Measurements from ENCODE around the gene ACOD1.
"Not testable (repeated sequence)": the region's sequence is repeated elsewhere in the genome, so short reads cannot be mapped to it uniquely, and the experiment has no call there.

ACOD1 gene

DNA sequence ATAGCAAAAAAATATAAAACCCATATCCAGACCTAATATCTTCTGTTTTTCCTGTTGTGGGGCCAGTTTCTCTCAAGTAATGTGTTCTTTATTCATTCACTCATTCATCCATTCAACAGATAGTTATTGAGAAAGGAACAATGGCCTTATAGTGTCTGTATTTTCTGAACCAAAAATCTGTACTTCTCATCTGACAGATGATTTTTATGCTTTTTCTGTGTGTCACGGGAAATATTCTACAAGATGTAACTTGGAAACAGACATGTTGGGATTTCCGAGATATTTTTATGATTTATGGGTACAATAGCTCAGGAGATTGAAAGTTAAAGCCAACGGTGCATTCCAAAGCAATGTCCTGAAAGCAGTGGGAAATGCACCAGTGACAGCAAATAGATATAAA is 5.7 kb downstream of the ACOD1 start:
- DNase-seq (ENCODE audit: low read depth in 2 of 2), result no peak

DNA sequence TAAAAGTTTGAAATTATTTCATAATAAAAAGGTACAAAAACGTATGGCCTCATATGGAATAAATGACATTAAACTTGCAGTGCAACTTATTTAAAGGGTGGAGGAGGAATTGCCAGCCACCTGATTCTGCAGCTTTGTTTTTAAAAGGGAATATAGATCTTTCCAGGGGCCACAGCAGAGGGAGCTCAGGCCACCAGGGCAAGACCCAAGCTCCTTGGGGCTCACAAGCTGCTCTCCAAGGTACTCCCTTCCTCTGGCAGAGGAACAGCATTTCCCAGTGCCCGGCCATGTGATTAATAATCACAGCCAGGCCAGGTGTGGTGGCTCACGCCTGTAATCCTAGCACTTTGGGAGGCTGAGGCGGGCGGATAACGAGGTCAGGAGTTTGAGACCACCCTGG is 6.2 kb downstream of the ACOD1 start:
- DNase-seq (ENCODE audit: low read depth in 2 of 2), result no peak

DNA sequence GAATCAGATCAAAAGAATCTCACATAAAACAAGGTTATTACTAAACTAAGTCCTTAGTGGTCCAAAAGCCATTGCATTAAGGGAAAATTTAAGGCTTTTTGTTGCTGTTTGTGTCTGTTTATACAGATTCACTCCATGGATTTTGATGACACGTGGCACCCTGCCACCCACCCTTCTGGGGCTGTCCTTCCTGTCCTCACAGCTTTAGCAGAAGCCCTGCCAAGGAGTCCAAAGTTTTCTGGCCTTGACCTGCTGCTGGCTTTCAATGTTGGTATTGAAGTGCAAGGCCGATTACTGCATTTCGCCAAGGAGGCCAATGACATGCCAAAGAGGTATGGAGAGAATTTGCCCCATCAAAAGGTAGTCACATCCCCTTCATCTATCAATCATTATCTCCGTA is 6.9 kb downstream of the ACOD1 start:
- DNase-seq (ENCODE audit: low read depth in 2 of 2), result no peak

DNA sequence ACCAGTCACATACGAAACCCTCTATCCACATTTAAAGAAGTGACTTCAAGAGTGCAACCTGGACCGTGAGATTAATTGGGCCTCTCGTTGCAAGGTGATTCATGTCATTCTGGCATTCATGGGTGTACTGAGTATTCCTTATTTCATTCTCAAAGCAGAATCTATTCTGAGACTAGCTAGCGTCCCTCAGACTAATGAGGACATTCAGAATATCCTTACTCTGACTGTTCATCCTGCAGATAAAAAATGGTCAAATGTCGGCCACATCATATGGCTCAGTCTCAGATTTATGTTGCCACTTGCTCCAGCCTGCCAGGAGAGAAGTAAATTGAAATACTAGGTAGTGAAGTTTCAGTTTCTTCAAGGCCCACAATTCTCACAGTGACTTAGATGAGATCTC is 7.3 kb downstream of the ACOD1 start:
- no peak for DNase-seq (ENCODE audit: low read depth in 2 of 2)

DNA sequence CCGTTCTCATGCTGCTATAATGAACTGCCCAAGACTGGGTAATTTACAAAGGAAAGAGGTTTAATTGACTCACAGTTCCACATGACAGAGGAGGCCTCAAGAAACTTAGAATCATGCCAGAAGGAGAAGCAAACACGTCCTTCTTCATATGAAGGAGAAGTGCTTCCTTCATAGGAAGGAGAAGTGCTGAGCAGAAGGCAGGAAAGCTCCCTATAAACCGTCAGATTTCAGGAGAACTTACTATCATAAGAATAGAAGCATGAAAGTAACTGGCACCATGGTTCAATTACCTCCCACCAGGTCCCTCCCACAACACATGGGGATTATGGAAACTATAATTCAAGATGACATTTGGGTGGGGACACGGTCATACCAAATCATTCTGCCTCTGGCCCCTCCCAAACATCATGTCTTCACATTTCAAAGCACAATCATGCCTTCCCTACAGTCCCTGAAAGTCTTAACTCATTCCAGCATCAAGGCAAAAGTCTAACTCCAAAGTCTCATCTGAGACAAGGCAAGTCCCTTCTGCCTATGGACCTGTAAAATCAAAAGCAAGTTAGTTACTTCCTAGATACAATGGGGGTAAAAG is 10.6 kb downstream of the ACOD1 start:
- no peak for DNase-seq (ENCODE audit: low read depth in 2 of 2)

DNA sequence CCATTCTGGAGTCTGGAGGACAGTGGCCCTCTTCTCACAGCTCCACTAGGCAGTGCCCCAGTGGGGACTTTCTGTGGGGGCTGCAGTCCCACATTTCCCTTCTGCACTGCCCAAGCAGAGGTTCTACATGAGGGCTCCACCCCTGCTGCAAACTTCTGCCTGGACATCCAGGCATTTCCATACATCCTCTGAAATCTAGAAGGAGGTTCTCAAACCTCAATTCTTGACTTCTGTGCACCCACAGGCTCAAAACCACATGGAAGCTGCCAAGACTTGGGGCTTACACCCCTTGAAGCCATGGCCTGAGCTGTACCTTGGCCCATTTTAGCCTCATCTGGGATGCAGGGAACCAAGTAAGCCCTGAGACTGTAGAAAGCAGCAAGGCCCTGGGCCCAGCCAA is 11.4 kb downstream of the ACOD1 start:
- DNase-seq (ENCODE audit: low read depth in 2 of 2), result not testable (repeated sequence)

DNA sequence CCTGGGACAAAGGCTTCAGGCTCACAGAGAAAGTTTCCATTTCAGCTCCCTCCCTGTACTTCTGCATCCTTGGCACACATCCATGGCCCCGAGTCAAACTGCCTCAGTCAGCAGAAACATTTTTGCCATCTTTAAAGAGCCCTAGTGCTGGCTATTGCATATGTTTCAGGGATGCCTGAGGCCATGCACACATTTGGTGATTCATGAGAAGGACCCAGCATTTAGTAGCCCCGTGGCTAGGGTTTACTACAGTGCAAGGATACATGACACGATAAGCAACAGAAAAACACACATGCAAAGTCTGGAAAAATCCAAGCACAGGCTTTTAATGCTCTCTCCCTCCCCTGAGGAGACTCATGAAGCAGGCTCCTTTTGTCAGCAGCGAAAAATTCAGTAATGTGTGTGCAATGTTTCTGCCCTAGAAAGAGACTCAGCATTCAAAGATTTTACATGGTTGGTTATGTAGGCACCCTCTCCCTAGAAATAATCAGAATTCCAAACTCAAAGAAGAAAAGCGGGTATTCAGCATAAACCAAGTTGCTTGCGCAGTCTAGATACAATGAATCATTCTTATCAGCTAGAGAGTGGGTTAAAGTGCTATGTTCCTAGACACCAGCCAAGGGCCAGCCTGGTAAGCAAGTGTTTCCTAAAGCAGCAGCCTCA is 17.6 kb downstream of the ACOD1 start:
- DNase-seq (ENCODE audit: low read depth in 2 of 2), result no peak

DNA sequence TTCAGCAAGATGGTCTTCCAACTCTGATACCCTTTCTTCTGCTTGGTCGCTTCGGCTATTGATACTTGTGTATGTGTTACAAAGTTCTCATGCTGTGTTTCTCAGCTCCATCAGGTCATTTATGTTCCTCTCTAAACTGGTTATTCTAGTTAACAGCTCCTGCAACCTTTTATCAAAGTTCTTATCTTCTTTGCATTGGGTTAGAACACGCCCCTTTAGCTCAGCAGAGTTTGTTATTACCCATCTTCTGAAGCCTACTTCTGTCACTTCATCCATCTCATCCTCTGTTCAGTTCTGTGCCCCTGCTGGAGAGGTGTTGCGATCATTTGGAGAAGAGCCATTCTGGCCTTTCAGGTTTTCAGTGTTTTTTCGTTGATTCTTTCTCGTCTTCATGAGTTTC is 18.7 kb downstream of the ACOD1 start:
- no peak for DNase-seq (ENCODE audit: low read depth in 2 of 2)

DNA sequence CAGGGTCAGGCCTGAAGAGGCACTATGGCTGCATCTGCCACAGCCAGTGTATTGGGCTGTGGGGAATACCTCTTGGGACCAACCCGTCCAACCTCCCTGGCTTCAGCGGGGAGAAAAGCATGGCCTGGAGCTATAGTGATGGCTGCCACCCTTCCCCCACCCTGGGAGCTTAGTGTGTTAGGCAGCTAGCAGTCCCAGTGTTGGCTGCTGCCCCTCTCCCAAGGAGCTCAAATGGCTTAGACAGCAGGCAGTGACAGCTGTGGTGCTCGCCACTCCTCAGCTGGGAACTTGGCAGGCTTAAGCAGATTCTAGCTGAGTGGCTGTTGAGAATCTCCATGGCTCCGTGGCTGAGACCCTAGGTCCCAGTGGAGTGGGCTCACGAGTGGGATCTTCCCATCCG is 19.7 kb downstream of the ACOD1 start:
- no peak for DNase-seq (ENCODE audit: low read depth in 2 of 2)

DNA sequence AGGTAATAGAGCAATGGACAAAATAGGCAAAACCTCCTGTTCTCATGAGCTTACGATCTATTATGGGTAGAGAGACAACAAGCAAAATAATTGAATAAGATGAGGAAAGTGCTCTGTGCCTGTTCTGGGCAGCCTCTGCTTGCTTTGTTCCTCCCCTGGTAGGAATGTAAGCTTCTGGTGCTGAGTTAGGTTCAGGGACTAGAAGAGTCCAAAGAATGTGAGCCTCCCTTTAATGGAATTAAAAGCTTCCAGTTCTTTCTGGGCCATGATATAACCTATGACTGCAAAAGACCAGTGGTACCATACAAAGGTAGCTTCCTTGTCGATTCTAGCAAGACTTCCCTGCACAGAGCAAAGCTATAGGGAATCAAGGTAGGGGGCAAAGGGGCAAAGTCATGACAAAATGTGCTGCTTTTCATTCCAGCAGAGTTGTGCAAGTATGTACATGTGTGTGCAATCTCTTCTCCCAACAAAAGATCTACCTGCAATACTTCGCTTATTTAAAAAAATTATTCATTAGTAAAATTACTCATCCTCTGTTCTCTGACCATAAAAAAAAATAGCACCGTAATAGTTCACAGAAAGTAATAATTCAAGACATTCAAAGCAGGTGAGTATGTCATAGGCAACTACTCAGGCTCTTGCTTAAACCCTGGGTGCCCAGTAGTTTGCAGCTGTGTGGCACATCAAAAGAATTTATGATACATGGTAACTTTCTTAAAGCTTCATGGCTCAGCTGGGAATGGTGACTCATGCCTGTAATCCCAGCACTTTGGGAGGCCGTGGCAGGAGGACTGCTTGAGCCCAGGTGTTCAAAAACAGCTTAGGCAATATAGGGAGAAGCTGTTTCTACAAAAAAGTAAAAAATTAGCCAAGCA is 21.4 kb downstream of the ACOD1 start:
- no peak for DNase-seq (ENCODE audit: low read depth in 2 of 2)

DNA sequence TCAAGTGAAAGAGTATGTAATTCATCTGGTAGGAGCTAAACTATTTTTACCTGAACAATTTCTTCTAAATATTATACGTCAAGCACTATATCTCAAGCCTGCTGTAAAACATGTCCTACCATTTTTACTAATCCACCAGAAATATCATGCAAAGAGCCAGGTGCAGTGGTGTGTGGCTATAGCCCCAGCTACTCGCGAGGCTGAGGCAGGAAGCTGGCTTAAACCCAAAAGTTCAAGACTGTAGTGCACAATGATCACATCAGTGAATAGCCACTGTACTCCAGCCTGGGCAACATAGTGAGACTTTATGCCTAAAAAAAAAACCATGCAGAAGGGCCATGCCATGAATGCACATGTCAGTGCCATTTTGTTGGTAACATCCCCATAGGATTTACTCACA is 22.9 kb downstream of the ACOD1 start:
- DNase-seq (ENCODE audit: low read depth in 2 of 2), result no peak

DNA sequence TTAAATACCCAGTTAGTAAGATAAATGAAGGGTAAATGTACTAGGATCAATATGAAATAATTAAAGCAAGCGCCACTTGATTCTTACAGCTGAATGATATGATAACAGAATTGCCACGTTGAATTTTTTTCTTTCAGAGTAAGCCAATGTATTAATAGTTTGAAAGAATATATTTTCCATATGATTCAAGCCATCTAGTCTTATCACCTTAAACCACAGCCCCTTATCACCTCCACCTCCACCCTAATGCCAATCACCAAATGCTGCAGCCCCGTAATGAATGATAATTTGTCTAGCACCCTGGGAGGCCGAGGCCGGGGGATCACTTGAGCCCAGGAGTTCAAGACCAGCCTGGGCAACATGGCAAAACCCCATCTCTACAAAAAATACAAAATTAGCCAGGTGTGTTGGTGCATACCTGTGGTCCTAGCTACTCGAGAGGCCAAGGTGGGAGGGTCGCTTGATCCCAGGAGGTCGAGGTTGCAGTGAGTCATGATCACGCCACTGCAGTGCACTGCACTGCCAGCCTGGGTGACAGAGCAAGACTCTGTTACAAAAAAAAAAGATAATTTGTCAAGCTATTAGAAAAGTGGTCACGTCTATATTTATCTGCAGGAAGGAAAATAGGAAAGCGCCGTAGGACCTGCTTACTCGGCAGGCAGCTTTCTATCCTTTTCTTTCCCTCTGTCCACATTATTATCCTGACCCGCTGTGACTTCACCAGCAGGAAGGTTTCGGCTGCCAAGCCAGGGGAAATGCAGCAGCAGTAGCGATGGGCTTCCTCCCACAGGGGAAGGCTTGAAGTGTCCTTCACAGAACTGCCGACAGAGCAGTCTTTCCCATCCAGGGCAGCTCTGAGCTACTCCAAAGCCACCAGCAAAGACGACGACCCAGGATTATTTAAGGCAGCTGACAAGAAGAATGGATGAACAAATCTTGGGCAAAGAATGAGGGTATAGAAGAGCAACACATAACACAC is 23.8 kb downstream of the ACOD1 start:
- no peak for DNase-seq (ENCODE audit: low read depth in 2 of 2)

DNA sequence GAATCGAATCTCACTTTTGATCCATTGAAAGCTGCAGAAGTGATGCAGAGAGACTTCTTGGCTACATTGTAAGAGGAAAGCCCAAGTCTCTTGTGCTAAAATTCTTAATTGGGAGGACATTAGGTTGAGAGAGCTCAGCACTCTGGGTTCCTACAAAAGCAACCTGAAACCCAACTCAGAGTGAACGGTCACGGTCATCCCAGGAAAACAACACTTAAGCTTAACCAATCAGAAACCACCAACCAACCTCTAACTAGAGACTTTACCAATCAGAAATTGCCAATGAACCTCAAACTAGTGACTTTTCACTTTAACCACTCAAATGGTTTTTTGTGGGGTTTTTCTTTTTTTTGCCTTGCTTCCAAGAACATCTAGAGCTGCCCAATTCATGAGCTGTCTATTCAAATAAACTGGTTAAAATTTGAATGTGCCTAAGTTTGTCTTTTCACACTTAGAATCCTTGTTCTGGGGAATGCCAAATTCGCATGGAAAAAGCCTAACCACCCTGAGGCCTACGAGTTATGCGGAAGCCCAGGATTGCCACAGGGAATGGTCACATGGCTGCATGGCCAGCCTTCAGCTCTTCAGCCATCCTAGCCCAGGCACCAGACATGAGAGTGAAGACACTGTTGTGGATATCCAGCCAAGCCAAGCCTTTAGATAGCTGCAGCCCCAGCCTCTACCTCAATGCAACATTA is 25.8 kb downstream of the ACOD1 start:
- no peak for DNase-seq (ENCODE audit: low read depth in 2 of 2)

DNA sequence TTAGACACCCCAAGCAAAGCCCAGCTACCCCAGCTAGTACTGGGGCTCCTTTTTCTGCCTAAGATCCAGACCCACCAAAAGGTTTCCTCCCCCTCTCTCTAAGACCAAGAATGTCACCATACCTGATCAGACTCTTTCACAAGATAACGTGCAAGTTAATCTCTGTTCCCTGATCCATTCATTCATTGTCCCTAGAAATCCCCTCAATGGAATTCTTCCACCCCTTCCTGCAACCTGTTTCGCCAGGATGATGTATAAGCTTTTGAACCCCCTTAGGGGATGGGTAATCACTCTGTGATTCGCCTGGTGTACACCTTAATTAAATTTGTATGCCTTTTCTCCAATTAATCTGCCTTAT is 26.3 kb downstream of the ACOD1 start:
- DNase-seq (ENCODE audit: low read depth in 2 of 2), result no peak

DNA sequence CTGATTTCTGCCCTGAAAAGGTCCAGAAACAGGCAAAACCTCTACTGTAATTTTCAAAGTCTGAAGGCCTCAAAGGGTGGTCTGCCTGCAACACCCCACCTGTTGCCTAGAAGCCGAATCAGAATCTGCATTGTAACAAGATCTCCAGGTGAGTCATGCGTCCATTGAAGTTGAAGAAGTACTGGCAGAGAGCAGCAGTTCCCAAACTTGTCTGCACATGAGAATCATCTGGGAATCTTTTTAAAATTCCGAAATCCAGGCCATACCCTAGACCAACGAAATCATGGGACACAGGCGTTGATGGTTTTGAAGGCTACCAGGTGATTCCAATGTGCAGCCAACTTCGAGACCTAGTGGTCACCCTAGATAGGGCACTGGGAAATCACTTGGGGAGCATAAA is 27.6 kb downstream of the ACOD1 start:
- no peak for DNase-seq (ENCODE audit: low read depth in 2 of 2)

DNA sequence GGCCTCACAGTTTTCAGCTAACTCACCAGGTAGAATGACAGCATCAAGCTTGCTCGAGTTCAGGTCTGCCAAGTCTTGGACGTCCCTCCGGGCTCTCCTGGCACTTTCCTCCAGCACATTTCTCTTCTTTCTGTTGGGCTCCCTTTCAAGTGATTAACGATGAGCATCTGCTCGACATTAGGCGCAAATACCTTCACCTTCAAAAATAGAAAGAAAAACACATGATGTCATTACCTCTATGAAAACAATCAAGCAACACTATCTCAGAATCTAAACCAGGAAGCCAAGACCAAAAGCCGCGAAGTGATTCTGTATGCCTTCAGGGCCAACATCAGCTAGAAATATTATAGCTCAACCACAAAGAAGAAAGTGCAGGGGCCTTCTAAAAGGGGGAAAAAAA is 28.2 kb downstream of the ACOD1 start:
- no peak for DNase-seq (ENCODE audit: low read depth in 2 of 2)

DNA sequence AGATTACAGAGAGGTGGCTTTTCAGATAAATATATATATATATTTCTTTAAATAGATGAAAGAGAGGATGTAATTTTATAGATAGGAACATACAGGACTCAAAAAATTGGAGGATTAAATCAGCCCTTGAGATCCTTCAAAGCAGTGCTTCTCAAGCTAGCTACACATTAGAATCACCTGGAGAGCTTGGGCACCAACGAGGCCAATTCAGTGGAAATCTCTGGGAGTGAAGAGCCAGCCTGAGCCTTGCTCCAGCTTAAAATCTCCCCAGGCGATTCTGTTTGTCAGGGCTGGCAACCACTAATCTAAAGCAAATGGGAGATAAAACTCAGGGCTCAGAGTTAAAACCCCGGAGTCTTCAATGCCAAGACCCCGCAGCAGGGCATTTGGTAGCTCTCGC is 28.6 kb downstream of the ACOD1 start:
- no peak for DNase-seq (ENCODE audit: low read depth in 2 of 2)

DNA sequence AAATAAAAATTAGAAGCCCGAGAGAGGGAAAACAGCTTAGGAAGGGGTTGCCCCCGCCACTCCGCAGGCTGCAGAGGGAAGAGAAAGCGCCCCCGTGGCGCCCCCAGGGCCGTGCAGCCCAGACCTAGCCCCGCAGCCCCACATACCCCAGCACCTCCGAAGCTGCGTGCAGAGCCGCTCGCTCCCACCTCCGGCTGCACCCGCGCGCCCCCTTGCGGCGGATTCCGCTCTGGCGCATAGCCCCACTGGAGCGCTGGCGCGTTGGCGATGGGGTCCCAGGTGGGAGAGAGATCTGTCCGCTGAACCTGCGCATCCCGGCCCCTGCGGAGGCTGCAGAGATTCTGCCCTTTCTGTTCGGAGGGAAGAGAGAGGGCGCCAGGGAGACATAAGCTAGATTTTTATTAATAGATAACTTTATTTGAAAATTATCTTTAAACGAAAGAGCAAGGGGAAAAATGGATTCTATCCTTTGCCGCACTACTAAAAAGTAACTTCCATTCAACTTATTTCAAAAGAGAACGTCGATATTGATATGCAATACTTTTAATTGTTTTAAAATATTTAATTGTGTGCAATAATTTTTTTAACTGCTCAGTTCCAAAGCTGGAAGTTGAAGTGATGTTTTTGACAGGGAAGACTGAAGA is 31.9 kb downstream of the ACOD1 start:
- peak; percentile 83 to 86 for DNase-seq (ENCODE audit: low read depth in 2 of 2)

DNA sequence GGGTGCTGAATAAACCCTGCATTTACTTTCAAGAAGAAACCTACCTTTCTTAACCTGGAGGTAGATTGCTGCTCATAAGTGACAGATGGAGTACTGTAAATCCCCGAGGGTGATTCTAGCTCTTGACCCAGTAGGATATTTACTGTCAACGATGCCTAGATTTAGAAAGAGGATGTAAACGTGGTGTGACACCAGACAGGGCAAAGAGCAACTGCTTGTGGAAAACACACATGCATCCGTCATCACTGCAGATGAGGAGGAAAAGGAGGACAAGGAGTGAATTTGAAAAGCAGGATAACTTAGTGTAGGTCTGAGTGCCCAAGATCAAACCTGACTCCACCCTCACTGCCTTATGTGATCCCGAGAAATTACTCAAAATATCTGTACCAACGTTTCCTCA is 33.8 kb downstream of the ACOD1 start:
- no peak for DNase-seq (ENCODE audit: low read depth in 2 of 2)

DNA sequence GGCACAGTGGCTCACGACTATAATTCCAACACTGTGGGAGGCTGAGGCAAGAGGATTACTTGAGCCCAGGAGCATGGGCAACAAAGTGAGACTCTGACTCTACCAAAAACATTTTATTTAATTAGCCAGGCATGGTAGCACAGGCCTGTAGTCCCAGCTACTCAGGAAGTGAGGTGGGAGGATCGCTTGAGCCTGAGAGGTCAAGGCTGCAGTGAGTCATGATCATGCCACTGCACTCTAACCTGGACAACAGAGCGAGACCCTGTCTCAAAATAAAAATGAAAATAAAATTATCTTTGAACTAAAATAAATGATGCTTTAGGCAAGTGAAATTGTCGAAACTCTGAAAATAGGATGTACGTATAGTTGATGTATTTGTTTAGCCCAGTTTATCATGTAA is 35.4 kb downstream of the ACOD1 start:
- no peak for DNase-seq (ENCODE audit: low read depth in 2 of 2)

DNA sequence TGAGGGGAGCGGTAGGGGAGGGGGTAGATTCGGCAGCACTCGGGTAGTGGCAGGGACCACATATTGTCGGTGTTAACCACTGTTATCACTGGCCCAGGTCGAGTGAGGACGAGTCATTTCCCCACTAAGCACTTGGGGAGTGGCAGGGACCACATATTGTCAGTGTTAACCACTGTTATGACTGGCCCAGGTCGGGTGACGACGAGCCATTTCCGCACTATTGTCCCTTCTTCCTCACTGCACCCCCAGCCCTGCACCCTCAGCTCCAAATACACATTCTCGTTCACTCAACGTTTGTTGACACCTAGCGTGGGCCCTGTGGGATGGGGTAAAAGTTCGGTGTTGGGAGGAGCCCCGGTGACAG is 43.1 kb downstream of the ACOD1 start:
- DNase-seq (ENCODE audit: low read depth in 2 of 2), result peak; percentile 38 to 41
